Neural cell (in vitro differentiated cells): ENCODE results near the gene ISL2. TPM values are rescaled to one million over a fixed set of nuclear protein-coding genes. Genes with fewer than 3 reads are reported as not detected.

ENCODE experiments used
- H2AFZ ChIP-seq: fragments of 200-600, 300-800 bp; sonication (generic), shearing (Covaris generic); 2 replicates; pipeline ENCODE4 v1.6.0; 2014; ENCODE audit warnings: low read depth, mild to moderate bottlenecking, antibody characterized with exemption, low read length, moderate library complexity
- H3F3A ChIP-seq: fragments of 200-600 bp; shearing (Covaris generic); 2 replicates; pipeline ENCODE4 v1.6.1; 2016; ENCODE audit warnings: mild to moderate bottlenecking, moderate library complexity, mixed read lengths, antibody characterized with exemption, low read length; ENCODE audit not compliant: insufficient read depth, poor library complexity, severe bottlenecking
- H3K27ac ChIP-seq: fragments of 200-600, 300-800 bp; sonication (generic), shearing (Covaris generic); 2 replicates; pipeline ENCODE4 v1.5.1; 2014; ENCODE audit warnings: mild to moderate bottlenecking, low read length, moderate library complexity
- H3K27me3 ChIP-seq: fragments of 300-800, 200-600 bp; sonication (generic), shearing (Covaris generic); 2 replicates; pipeline ENCODE4 v1.6.0; 2014; ENCODE audit warnings: mild to moderate bottlenecking, low read depth, low read length, moderate library complexity; ENCODE audit not compliant: insufficient read depth
- H3K36me3 ChIP-seq: fragments of 300-800, 200-600 bp; sonication (generic), shearing (Covaris generic); 2 replicates; pipeline ENCODE4 v1.5.1; 2014; ENCODE audit warnings: mild to moderate bottlenecking, antibody characterized with exemption, low read length, moderate library complexity; ENCODE audit not compliant: insufficient read depth
- H3K4me2 ChIP-seq: fragments of 300-800, 200-600 bp; sonication (generic), shearing (Covaris generic); 2 replicates; pipeline ENCODE4 v1.6.0; 2014; ENCODE audit warnings: mild to moderate bottlenecking, low read length
- H3K4me3 ChIP-seq: fragments of 300-800, 200-600 bp; sonication (generic), shearing (Covaris generic); 2 replicates; pipeline ENCODE4 v1.5.1; 2014; ENCODE audit warnings: mild to moderate bottlenecking, low read length, moderate library complexity
- H3K79me2 ChIP-seq: fragments of 200-600 bp; shearing (Covaris generic); replicated peaks from 2 replicates; pipeline ENCODE4 v1.6.0; 2014; ENCODE audit warnings: mild to moderate bottlenecking, low read length, moderate library complexity; ENCODE audit not compliant: insufficient read depth
- H3K9ac ChIP-seq: fragments of 300-800, 200-600 bp; sonication (generic), shearing (Covaris generic); 2 replicates; pipeline ENCODE4 v1.6.1; 2016; ENCODE audit warnings: mild to moderate bottlenecking, low read length, mixed read lengths
- H3K9me2 ChIP-seq: fragments of 200-600 bp; shearing (Covaris generic); 2 replicates; pipeline ENCODE4 v1.6.1; 2016; ENCODE audit warnings: mild to moderate bottlenecking, low read length, mixed read lengths; ENCODE audit not compliant: insufficient read depth
- H3K9me3 ChIP-seq: fragments of 200-600, 300-800 bp; sonication (generic), shearing (Covaris generic); 2 replicates; pipeline ENCODE4 v1.6.1; 2016; ENCODE audit warnings: mild to moderate bottlenecking, mixed run types, low read length, moderate library complexity, mixed read lengths
- H4K20me1 ChIP-seq: fragments of 200-600 bp; shearing (Covaris generic); 2 replicates; pipeline ENCODE4 v1.6.1; 2016; ENCODE audit warnings: mild to moderate bottlenecking, mixed run types; ENCODE audit not compliant: insufficient read depth
- CTCF ChIP-seq: fragments of 450-650 bp; IDR thresholded peaks from 2 replicates; pipeline ENCODE4 v1.5.1; 2014; ENCODE audit warnings: antibody characterized with exemption, mild to moderate bottlenecking, moderate library complexity; ENCODE audit not compliant: poor library complexity, severe bottlenecking
- EP300 ChIP-seq: fragments of 450-650 bp; conservative IDR thresholded peaks from 2 replicates; pipeline ENCODE4 v1.6.1; 2014; ENCODE audit warnings: antibody characterized with exemption, mild to moderate bottlenecking, moderate library complexity; ENCODE audit not compliant: poor library complexity, severe bottlenecking
- EZH2 ChIP-seq: fragments of 200-600, 300-800 bp; shearing (Covaris generic), sonication (generic); IDR thresholded peaks from 2 replicates; pipeline ENCODE4 v1.6.1; 2014; ENCODE audit warnings: antibody characterized with exemption, low read length, borderline replicate concordance, mild to moderate bottlenecking; ENCODE audit not compliant: insufficient read depth, poor library complexity, severe bottlenecking
- MXI1 ChIP-seq: fragments of 450-650 bp; conservative IDR thresholded peaks from 2 replicates; pipeline ENCODE4 v1.6.1; 2014; ENCODE audit warnings: antibody characterized with exemption, mild to moderate bottlenecking; ENCODE audit not compliant: poor library complexity, severe bottlenecking
- POLR2AphosphoS5 ChIP-seq: IDR thresholded peaks from 2 replicates; pipeline ENCODE4 v1.6.1; 2012
- RAD21 ChIP-seq: fragments of 450-650 bp; conservative IDR thresholded peaks from 2 replicates; pipeline ENCODE4 v1.6.1; 2014; ENCODE audit warnings: antibody characterized with exemption, mild to moderate bottlenecking, moderate library complexity
- REST ChIP-seq: IDR thresholded peaks from 2 replicates; pipeline ENCODE4 v1.6.1; 2012; ENCODE audit warnings: borderline replicate concordance
- SMC3 ChIP-seq: fragments of 450-650 bp; conservative IDR thresholded peaks from 2 replicates; pipeline ENCODE4 v1.6.1; 2014; ENCODE audit warnings: antibody characterized with exemption, mild to moderate bottlenecking, moderate library complexity; ENCODE audit not compliant: poor library complexity
- TAF1 ChIP-seq: IDR thresholded peaks from 2 replicates; pipeline ENCODE4 v1.6.1; 2012; ENCODE audit warnings: low read depth
- polyA plus RNA-seq: library from polyadenylated mRNA; depleted of rRNA; stranded (reverse); fragments of >200 nt; gene quantifications from 2 replicates; pipeline ENCODE4 v1.2.3, GENCODE V29; 2014

The ISL2 gene
- polyA plus RNA-seq, 1 donor from 2014 or later, result not detected

GRCh38 chr15:76366714-76367113 is 30.1 kb downstream of the ISL2 start:
- Histone ChIP-seq H3K9ac (no peak overlapping the region), H4K20me1 (no peaks in the 10 kb centered on the region), H3K27ac (no peak overlapping the region), H3K27me3 (no peaks in the 10 kb centered on the region), H3K4me2 (no peak overlapping the region), H2AFZ (no peak overlapping the region), H3F3A (no peaks in the 10 kb centered on the region), H3K4me3 (no peak overlapping the region), H3K79me2 (no peaks in the 10 kb centered on the region), H3K9me3 (no peaks in the 10 kb centered on the region), H3K9me2 (no peaks in the 10 kb centered on the region), H3K36me3 (no peaks in the 10 kb centered on the region)
- TF ChIP-seq EP300 (no peak), MXI1 (no peak), EZH2 (no peak), TAF1 (no peak), POLR2AphosphoS5 (no peak), SMC3 (no peak), REST (no peak), RAD21 (no peak), CTCF (no peak)

GRCh38 chr15:76368122-76368621 is 31.6 kb downstream of the ISL2 start:
- Histone ChIP-seq H4K20me1 (no peaks in the 10 kb centered on the region), H3K79me2 (no peaks in the 10 kb centered on the region), H3F3A (no peaks in the 10 kb centered on the region), H3K9me2 (no peaks in the 10 kb centered on the region), H3K9ac (no peak overlapping the region), H3K27ac (no peak overlapping the region), H3K36me3 (no peaks in the 10 kb centered on the region), H3K4me3 (no peak overlapping the region), H3K27me3 (no peaks in the 10 kb centered on the region), H3K4me2 (no peak overlapping the region), H3K9me3 (no peaks in the 10 kb centered on the region), H2AFZ (no peak overlapping the region)
- no peak for TF ChIP-seq REST
- no peak for TF ChIP-seq SMC3
- TF ChIP-seq EZH2, result no peak
- no peak for TF ChIP-seq CTCF
- TF ChIP-seq TAF1, result no peak
- no peak for TF ChIP-seq RAD21
- no peak for TF ChIP-seq EP300
- no peak for TF ChIP-seq POLR2AphosphoS5
